ENCODE measurements around the gene COL20A1. TPM values are rescaled to one million over a fixed set of nuclear protein-coding genes. Genes with fewer than 3 reads are reported as not detected.

COL20A1 gene
- total and polyA plus RNA-seq, 8 donors = 0.53 to 2.4 TPM; not detected in 6

DNA sequence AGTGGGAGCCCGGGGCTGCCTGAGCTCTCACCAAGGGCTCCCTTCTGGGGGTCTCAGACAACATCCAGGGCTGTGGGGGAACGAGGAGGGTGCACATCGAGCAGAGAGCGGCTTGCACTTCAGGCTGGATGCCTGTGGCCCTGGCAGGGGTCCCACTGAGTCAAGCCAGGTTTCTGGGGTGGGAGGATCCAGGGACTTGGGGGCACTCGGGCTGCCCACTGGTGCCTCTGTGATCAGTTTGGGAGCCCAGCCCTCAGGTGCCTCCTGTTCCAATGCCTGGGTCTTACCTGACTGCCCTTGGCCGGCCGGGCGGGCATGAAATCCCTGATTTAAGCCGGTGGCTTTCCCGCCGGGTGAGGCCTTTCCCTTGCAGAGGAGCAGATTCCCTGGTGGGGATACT lies 470 bp downstream of the COL20A1 start:
- intact Hi-C loops (cut with DNase I; ENCODE audit: low total_unique reads) = no loop called here

DNA sequence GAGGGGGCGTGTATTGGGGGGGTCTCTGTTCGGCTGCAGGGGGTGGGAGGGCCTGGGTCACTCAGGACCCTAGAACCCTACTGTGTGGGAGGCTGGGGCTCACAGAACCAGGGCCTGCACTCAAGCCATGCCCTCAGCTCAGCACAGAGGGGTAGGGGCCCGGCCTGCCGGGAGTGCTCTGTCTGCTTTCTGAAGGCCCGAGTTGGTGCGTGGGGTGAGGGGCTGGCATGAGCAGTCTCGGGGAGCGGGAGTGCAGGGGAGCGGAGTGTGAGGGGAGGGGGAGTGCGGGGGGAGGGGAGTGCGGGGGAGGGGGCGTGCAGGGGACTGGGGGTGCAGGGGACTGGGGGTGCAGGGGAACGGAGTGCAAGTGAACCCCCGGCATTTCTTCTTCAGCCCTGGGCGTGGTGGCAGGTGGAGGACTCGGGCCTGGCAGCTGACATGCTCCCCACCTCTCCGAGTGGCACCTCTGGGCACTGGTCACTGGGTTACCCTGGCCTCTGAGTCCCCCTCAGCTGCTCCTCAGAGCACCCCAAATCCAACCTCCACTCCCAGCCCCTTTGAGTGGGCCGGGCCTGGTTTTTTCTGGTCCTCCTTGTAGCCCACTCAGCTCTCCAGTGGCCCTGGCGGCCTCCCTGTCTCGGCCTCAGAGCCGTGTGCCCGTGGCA lies 1.0 kb downstream of the COL20A1 start:
- DNase-seq = no peak
- no peak overlapping the region for H3K4me3 ChIP-seq
- peaks cover 25 to 78% (median 56%) of the 10 kb centered on the region in 3 donors for H3K27me3 ChIP-seq
- no peak overlapping the region for H3K27ac ChIP-seq
- peaks cover 0 to 15% (median 13%) of the 10 kb centered on the region in 4 donors for H3K4me1 ChIP-seq
- peaks cover 3 to 11% (median 8%) of the 10 kb centered on the region in 4 donors for H3K36me3 ChIP-seq
- TF ChIP-seq, protein P1, sequence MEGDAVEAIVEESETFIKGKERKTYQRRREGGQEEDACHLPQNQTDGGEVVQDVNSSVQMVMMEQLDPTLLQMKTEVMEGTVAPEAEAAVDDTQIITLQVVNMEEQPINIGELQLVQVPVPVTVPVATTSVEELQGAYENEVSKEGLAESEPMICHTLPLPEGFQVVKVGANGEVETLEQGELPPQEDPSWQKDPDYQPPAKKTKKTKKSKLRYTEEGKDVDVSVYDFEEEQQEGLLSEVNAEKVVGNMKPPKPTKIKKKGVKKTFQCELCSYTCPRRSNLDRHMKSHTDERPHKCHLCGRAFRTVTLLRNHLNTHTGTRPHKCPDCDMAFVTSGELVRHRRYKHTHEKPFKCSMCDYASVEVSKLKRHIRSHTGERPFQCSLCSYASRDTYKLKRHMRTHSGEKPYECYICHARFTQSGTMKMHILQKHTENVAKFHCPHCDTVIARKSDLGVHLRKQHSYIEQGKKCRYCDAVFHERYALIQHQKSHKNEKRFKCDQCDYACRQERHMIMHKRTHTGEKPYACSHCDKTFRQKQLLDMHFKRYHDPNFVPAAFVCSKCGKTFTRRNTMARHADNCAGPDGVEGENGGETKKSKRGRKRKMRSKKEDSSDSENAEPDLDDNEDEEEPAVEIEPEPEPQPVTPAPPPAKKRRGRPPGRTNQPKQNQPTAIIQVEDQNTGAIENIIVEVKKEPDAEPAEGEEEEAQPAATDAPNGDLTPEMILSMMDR (IDR thresholded peaks at IDR 0.05) = no peak
- no peak for TF ChIP-seq POLR2A (IDR thresholded peaks at IDR 0.05)
- intact Hi-C loops (cut with DNase I; ENCODE audit: low total_unique reads) = no loop called here
- no peaks in the 10 kb centered on the region for H3K9me3 ChIP-seq
- WGBS, 5 donors = 47 to 68% (median 64%) methylated on average over 9 to 20 of the region's 22 CpGs

More for the DNA sequence above, 470 bp downstream of the COL20A1 start:
- H3K36me3 ChIP-seq = peaks cover 8 to 16% (median 13%) of the 10 kb centered on the region in 4 donors
- no peak overlapping the region for H3K27ac ChIP-seq
- no peaks in the 10 kb centered on the region for H3K9me3 ChIP-seq
- H3K27me3 ChIP-seq = peaks cover 25 to 73% (median 53%) of the 10 kb centered on the region in 3 donors
- no peak for DNase-seq
- TF ChIP-seq EP300 (IDR thresholded peaks at IDR 0.05) (no peak), POLR2A (IDR thresholded peaks at IDR 0.05) (no peak), POLR2AphosphoS5 (IDR thresholded peaks at IDR 0.05) (no peak)
- TF ChIP-seq, protein P1 (IDR thresholded peaks at IDR 0.05) = no peak
- no peak overlapping the region for H3K4me3 ChIP-seq
- 46 to 55% (median 54%) methylated on average over 5 to 11 of the region's 11 CpGs for WGBS, 5 donors
- peaks cover 0 to 15% (median 13%) of the 10 kb centered on the region in 4 donors for H3K4me1 ChIP-seq

DNA sequence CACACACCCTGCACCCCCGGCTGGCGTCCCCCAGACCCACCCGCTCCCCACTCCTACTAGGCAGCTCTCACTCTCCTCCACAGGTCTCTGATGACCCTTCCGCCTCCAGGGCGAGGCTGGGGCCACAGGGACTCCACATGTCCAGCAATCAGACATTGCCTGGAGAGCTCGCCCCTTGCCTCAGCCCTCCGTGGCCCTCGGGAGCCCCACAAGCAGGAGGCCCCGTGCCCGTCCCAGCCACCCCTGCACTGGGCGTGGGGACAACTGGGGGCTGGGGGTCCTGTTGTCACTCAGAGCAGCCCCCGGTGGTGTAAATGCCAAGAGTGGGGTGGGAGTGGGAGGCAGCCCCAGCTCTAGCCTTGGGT lies 1.5 kb downstream of the COL20A1 start:
- peaks cover 25 to 83% (median 56%) of the 10 kb centered on the region in 3 donors for H3K27me3 ChIP-seq
- intact Hi-C loops (cut with DNase I; ENCODE audit: low total_unique reads) = no loop called here
- WGBS, 5 donors = 74 to 84% (median 80%) methylated on average over 9 to 12 of the region's 12 CpGs

DNA sequence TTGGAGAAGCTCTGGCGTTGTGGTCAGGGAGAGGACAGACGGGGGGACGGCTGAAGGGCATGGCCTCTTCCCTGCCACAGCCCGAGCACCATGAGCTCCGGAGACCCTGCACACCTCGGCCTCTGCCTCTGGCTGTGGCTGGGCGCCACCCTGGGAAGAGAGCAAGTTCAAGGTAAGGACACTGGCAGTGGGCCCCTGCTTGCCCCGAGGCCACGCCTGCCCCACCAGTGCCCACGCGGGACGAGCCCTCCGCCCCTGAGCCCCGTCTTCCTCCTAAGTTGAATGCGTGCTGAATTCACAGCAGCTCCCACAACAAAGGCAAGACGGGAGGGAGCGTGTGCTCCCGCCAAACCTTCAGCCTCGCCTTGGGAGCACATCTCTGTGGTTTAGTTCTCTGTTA lies 2.0 kb downstream of the COL20A1 start:
- peaks cover 0 to 15% (median 13%) of the 10 kb centered on the region in 4 donors for H3K4me1 ChIP-seq
- WGBS, 5 donors = 32 to 45% (median 42%) methylated on average over 15 to 19 of the region's 19 CpGs
- TF ChIP-seq, protein P1 (IDR thresholded peaks at IDR 0.05) = no peak
- peaks cover 25 to 88% (median 56%) of the 10 kb centered on the region in 3 donors for H3K27me3 ChIP-seq
- H3K36me3 ChIP-seq = peaks cover 0 to under 1% (median 0%) of the 10 kb centered on the region in 4 donors
- no peak overlapping the region for H3K4me3 ChIP-seq
- intact Hi-C loops (cut with DNase I; ENCODE audit: low total_unique reads) = no loop called here
- H3K9me3 ChIP-seq = no peaks in the 10 kb centered on the region
- no peak overlapping the region for H3K27ac ChIP-seq
- DNase-seq = no peak

More for the DNA sequence above, 1.5 kb downstream of the COL20A1 start:
- TF ChIP-seq EP300 (IDR thresholded peaks at IDR 0.05) (no peak), POLR2A (IDR thresholded peaks at IDR 0.05) (no peak)
- peaks cover 0 to 6% (median 3%) of the 10 kb centered on the region in 4 donors for H3K36me3 ChIP-seq
- DNase-seq = no peak
- peaks cover 0 to 15% (median 13%) of the 10 kb centered on the region in 4 donors for H3K4me1 ChIP-seq
- H3K9me3 ChIP-seq = no peaks in the 10 kb centered on the region
- H3K4me3 ChIP-seq = no peak overlapping the region
- H3K27ac ChIP-seq = no peak overlapping the region

DNA sequence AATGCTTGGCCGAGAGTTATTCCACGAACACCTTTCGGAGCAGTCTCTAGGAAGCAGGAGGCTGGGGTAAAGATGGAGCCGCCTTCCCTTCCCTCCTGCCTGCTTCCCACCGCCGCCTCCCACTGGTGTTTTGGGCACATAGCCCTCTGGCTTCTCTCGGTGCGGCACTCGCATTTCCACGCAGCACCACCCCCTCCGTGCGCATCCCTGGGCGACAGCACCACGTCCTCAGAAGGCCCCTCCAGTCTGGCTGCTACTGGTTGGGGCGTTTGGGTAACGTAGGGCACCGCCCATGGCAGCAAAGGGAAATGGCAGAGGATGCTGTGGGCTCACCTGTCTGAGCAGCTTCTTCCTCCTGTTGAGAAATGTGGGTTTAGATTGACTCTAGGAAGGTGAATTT lies 2.4 kb downstream of the COL20A1 start:
- Histone ChIP-seq H3K36me3 (no peaks in the 10 kb centered on the region), H3K27ac (no peak overlapping the region), H3K4me1 (peaks cover 0 to 15% (median 11%) of the 10 kb centered on the region in 4 donors), H3K27me3 (peaks cover 25 to 92% (median 56%) of the 10 kb centered on the region in 3 donors), H3K4me3 (no peak overlapping the region), H3K9me3 (no peaks in the 10 kb centered on the region)
- DNase-seq = no peak
- WGBS, 5 donors = 23 to 28% (median 27%) methylated on average over 17 of the region's 17 CpGs
- TF ChIP-seq, protein P1 (IDR thresholded peaks at IDR 0.05) = no peak
- no peak for TF ChIP-seq POLR2AphosphoS5 (IDR thresholded peaks at IDR 0.05)
- no peak for TF ChIP-seq EP300 (IDR thresholded peaks at IDR 0.05)
- TF ChIP-seq POLR2A (IDR thresholded peaks at IDR 0.05) = no peak
- intact Hi-C loops (cut with DNase I; ENCODE audit: low total_unique reads) = no loop called here

Data from stomach (tissue), 9 donors.